Measurements from ENCODE around the gene HOXA10.

- TF ChIP-seq CTCF (IDR thresholded peaks at IDR 0.05; ENCODE audit: low read depth, low read length, missing input control) (no peak), RAD21 (IDR thresholded peaks at IDR 0.05) (no peak), SP1 (IDR thresholded peaks at IDR 0.05) (no peak), TAF1 (conservative IDR thresholded peaks at IDR 0.05) (no peak), MAX (IDR thresholded peaks at IDR 0.05) (no peak), YY1 (IDR thresholded peaks at IDR 0.05) (no peak), ATF3 (IDR thresholded peaks at IDR 0.05) (no peak), HNF4G (IDR thresholded peaks at IDR 0.05) (no peak), REST (IDR thresholded peaks at IDR 0.05) (no peak), ZBTB33 (IDR thresholded peaks at IDR 0.05) (no peak), EGR1 (IDR thresholded peaks at IDR 0.05; ENCODE audit: low read depth in 2 of 2) (no peak), JUND (IDR thresholded peaks at IDR 0.05) (no peak), NR2F2 (IDR thresholded peaks at IDR 0.05) (no peak)
Measured at GRCh38 chr7:27132978-27133377, 41.1 kb downstream of the HOXA10 start.
